Activated naive CD4-positive, alpha-beta T cell treated with anti-CD3 and anti-CD28 coated beads, Interleukin-2, amount 10 ng/mL, durations not matched to agents 7 days and 5 days (primary cell): ENCODE results near the gene EIF2D.

Source experiments
- CTCF ChIA-PET: fragments of 350-600 bp; sonication (Branson Sonifier 250); formaldehyde crosslinking; loops from one replicate; lab custom pipeline; 2021; ENCODE audit warnings: antibody characterized with exemption; lab: Charles Lee
- DNase-seq: peaks from one replicate; pipeline ENCODE4 v3.0.0-alpha.2; 2020
- H3K27ac Mint-ChIP-seq: one replicate; pipeline ENCODE4 v1.8.0; 2021; ENCODE audit warnings: mild to moderate bottlenecking, moderate library complexity, mixed read lengths
- H3K27me3 Mint-ChIP-seq: one replicate; pipeline ENCODE4 v1.8.0; 2021; ENCODE audit warnings: mild to moderate bottlenecking, mixed read lengths
- H3K36me3 Mint-ChIP-seq: one replicate; pipeline ENCODE4 v1.8.0; 2021; ENCODE audit warnings: mixed read lengths
- H3K4me1 Mint-ChIP-seq: one replicate; pipeline ENCODE4 v1.8.0; 2021; ENCODE audit warnings: mixed read lengths
- H3K4me3 Mint-ChIP-seq: one replicate; pipeline ENCODE4 v1.8.0; 2021; ENCODE audit warnings: mild to moderate bottlenecking, moderate library complexity, mixed read lengths
- H3K9me3 Mint-ChIP-seq: one replicate; pipeline ENCODE4 v1.8.0; 2021; ENCODE audit warnings: mixed read lengths

The EIF2D gene, protein sequence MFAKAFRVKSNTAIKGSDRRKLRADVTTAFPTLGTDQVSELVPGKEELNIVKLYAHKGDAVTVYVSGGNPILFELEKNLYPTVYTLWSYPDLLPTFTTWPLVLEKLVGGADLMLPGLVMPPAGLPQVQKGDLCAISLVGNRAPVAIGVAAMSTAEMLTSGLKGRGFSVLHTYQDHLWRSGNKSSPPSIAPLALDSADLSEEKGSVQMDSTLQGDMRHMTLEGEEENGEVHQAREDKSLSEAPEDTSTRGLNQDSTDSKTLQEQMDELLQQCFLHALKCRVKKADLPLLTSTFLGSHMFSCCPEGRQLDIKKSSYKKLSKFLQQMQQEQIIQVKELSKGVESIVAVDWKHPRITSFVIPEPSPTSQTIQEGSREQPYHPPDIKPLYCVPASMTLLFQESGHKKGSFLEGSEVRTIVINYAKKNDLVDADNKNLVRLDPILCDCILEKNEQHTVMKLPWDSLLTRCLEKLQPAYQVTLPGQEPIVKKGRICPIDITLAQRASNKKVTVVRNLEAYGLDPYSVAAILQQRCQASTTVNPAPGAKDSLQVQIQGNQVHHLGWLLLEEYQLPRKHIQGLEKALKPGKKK

GRCh38 chr1:206612129-206612876 is at the start of gene EIF2D:
EIF2D (minus strand) TSS chr1:206612465; CDS start chr1:206612342, 123 bp downstream.
- CTCF ChIA-PET = interaction anchor here (0.6 to 9.7 kb wide), 19 partner anchors 9 to 196 kb away, joined by 3 to 100 read pairs (median 4); partner anchors contain the start of genes DYRK3 and IKBKE
- peak; percentile 94 for DNase-seq

GRCh38 chr1:206661161-206661820 is 49.0 kb upstream of the EIF2D start:
- Mint-ChIP-seq H3K4me3 (no peak overlapping the region), H3K9me3 (no peaks in the 10 kb centered on the region), H3K27ac (no peak overlapping the region), H3K36me3 (no peaks in the 10 kb centered on the region), H3K4me1 (peaks cover 19% of the 10 kb centered on the region), H3K27me3 (peaks cover 87% of the 10 kb centered on the region)
- CTCF ChIA-PET = interaction anchor here (0.6 to 9.3 kb wide), 4 partner anchors 8 to 199 kb away, joined by 3 to 188 read pairs (median 3); partner anchors contain the start of gene DYRK3
- DNase-seq = no peak

More at GRCh38 chr1:206612129-206612876, at the start of gene EIF2D:
- no peaks in the 10 kb centered on the region for H3K9me3 Mint-ChIP-seq
- peak within 1 kb of the TSS; percentile 86 for H3K27ac Mint-ChIP-seq
- H3K4me3 Mint-ChIP-seq = peak within 1 kb of the TSS; percentile 81
- H3K36me3 Mint-ChIP-seq = peaks cover 13% of the 10 kb centered on the region
- peaks cover 30% of the 10 kb centered on the region for H3K4me1 Mint-ChIP-seq
- peaks cover 18% of the 10 kb centered on the region for H3K27me3 Mint-ChIP-seq

GRCh38 chr1:206660136-206660535 is 47.9 kb upstream of the EIF2D start:
- Mint-ChIP-seq H3K27me3 (peaks cover 83% of the 10 kb centered on the region), H3K27ac (no peak overlapping the region)

DNA sequence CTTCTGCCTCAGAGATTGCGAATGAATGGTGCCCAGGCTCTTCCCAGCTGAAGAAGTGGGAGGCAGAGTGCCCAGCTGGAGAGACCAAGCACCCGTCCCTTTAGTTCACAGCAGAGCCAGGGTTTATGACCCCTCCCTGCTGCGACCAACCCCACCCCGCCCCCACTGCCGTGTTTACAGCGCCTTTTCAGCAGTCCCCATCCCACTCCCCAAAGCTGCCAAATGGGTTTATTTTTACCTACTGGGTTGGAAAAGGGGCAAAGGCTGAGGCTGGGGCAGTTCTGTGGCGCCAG is 46.7 kb upstream of the EIF2D start:
- no peaks in the 10 kb centered on the region for H3K9me3 Mint-ChIP-seq
- no peak overlapping the region for H3K4me3 Mint-ChIP-seq
- CTCF ChIA-PET = interaction anchor here (0.6 to 5.2 kb wide), 24 partner anchors 9 to 323 kb away, joined by 3 to 39 read pairs (median 4); partner anchors contain the start of genes DYRK3 and IKBKE
- H3K27me3 Mint-ChIP-seq = peaks cover 73% of the 10 kb centered on the region
- H3K4me1 Mint-ChIP-seq = peaks cover 16% of the 10 kb centered on the region
- H3K27ac Mint-ChIP-seq = no peak overlapping the region
- no peaks in the 10 kb centered on the region for H3K36me3 Mint-ChIP-seq
- DNase-seq = no peak

More at GRCh38 chr1:206660136-206660535, 47.9 kb upstream of the EIF2D start:
- peaks cover 19% of the 10 kb centered on the region for H3K4me1 Mint-ChIP-seq
- no peaks in the 10 kb centered on the region for H3K36me3 Mint-ChIP-seq
- H3K4me3 Mint-ChIP-seq = no peak overlapping the region
- CTCF ChIA-PET = interaction anchor here (0.8 to 3.2 kb wide), 14 partner anchors 11 to 257 kb away, joined by 3 to 29 read pairs (median 4); partner anchors contain the start of genes DYRK3 and IKBKE
- no peaks in the 10 kb centered on the region for H3K9me3 Mint-ChIP-seq
- no peak for DNase-seq

- Mint-ChIP-seq H3K4me3 (no peak overlapping the region), H3K9me3 (no peaks in the 10 kb centered on the region), H3K27me3 (peaks cover 68% of the 10 kb centered on the region), H3K4me1 (peaks cover 12% of the 10 kb centered on the region), H3K36me3 (no peaks in the 10 kb centered on the region), H3K27ac (no peak overlapping the region)
- DNase-seq = peak; percentile 70
- CTCF ChIA-PET = interaction anchor here (0.6 to 5.2 kb wide), 27 partner anchors 9 to 324 kb away, joined by 3 to 39 read pairs (median 4); partner anchors contain the start of genes DYRK3 and IKBKE
Measured at GRCh38 chr1:206658264-206658980, 46.2 kb upstream of the EIF2D start.

DNA sequence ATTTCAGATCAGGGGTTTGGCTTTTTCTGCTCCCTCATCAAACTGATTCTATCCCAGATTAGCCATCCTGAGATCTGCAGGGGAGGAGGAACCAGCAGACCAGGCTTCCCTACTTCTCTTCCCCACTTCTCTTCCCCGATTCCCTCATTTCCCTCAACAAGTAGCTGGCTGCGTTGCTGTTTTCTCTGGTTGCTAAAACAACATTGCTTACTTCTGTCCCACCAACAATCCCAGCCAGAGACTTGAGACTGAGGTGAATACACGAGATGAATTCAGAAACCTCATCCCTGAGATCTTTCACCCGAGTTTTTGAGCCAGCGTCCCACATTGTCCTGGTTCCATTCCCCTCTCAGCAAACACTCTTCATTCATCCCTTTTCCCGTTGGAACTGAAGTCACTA is 45.5 kb upstream of the EIF2D start:
- Mint-ChIP-seq H3K4me3 (no peak overlapping the region), H3K36me3 (no peaks in the 10 kb centered on the region), H3K9me3 (no peaks in the 10 kb centered on the region), H3K27me3 (peaks cover 61% of the 10 kb centered on the region), H3K4me1 (peaks cover 10% of the 10 kb centered on the region), H3K27ac (no peak overlapping the region)
- DNase-seq = no peak
- CTCF ChIA-PET = interaction anchor here (0.8 to 5.2 kb wide), 18 partner anchors 9 to 306 kb away, joined by 3 to 39 read pairs (median 4); partner anchors contain the start of gene DYRK3

DNA sequence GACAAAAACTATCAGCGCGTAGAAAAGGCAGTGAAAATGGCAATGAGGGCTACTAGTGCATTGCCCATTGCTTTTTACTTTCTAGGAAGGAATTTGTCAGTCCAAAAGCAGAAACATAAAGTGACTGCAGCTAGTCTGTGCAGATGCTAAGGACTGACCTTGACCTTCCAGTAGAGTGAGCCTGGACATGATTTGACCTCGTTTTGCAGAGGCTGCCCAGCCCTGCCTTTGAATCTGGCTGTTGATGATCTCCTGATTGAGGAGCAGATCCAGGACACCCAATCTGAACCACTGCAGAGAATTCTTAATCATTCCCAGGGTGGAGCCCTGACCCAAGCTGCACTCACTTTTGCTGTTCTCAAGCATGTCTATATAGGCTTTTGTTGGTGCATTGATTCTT is 44.7 kb upstream of the EIF2D start:
- Mint-ChIP-seq H3K36me3 (no peaks in the 10 kb centered on the region), H3K9me3 (no peaks in the 10 kb centered on the region), H3K27me3 (peaks cover 53% of the 10 kb centered on the region), H3K4me1 (peaks cover 9% of the 10 kb centered on the region), H3K27ac (no peak overlapping the region), H3K4me3 (no peak overlapping the region)
- CTCF ChIA-PET = interaction anchor here (1.2 to 5.2 kb wide), 7 partner anchors 7 to 255 kb away, joined by 3 to 39 read pairs (median 6); partner anchors contain the start of gene IKBKE
- DNase-seq = no peak

DNA sequence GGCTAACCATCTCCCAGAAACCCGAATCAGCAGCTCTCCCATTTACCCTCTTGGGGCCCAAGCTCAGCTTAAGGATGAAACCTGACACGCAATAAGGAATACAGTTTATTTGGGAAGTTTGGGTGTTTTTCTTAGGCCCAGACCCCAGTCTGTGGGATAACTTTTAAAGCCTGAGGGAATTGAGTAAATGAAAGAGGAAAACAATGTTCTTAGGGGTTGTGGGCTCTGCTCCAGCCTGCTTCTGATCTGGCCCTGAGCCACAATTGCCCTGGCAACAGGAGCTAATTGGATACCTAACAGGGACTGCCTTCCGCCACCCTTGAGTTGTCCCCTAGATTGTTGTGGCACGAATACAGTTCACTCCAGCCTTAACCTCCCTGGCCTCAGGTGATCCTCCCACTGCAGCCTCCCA is 43.2 kb upstream of the EIF2D start:
- Mint-ChIP-seq H3K9me3 (no peaks in the 10 kb centered on the region), H3K4me1 (peaks cover 9% of the 10 kb centered on the region), H3K36me3 (no peaks in the 10 kb centered on the region), H3K4me3 (no peak overlapping the region), H3K27ac (no peak overlapping the region), H3K27me3 (peaks cover 45% of the 10 kb centered on the region)
- DNase-seq = no peak
- CTCF ChIA-PET = interaction anchor here (1.0 to 5.2 kb wide), 7 partner anchors 8 to 257 kb away, joined by 3 to 39 read pairs (median 4); partner anchors contain the start of genes DYRK3 and IKBKE

- Mint-ChIP-seq H3K27me3 (peaks cover 40% of the 10 kb centered on the region), H3K27ac (no peak overlapping the region), H3K9me3 (no peaks in the 10 kb centered on the region), H3K4me3 (no peak overlapping the region), H3K36me3 (no peaks in the 10 kb centered on the region), H3K4me1 (peaks cover 9% of the 10 kb centered on the region)
- no peak for DNase-seq
- CTCF ChIA-PET = interaction anchor here (0.6 to 5.2 kb wide), 4 partner anchors 9 to 175 kb away, joined by 4 to 39 read pairs (median 14); no protein-coding TSS in a partner anchor
Measured at GRCh38 chr1:206654828-206655227, 42.6 kb upstream of the EIF2D start.

- H3K4me1 Mint-ChIP-seq = peaks cover 9% of the 10 kb centered on the region
- no peak overlapping the region for H3K4me3 Mint-ChIP-seq
- no peak for DNase-seq
- CTCF ChIA-PET = interaction anchor here (0.6 to 2.7 kb wide), 6 partner anchors 10 to 175 kb away, joined by 3 to 22 read pairs (median 4); partner anchors contain the start of gene DYRK3
- no peak overlapping the region for H3K27ac Mint-ChIP-seq
- H3K36me3 Mint-ChIP-seq = no peaks in the 10 kb centered on the region
- H3K27me3 Mint-ChIP-seq = peaks cover 30% of the 10 kb centered on the region
- H3K9me3 Mint-ChIP-seq = no peaks in the 10 kb centered on the region
Measured at GRCh38 chr1:206653715-206654459, 41.6 kb upstream of the EIF2D start.

GRCh38 chr1:206651958-206652890 is 40.0 kb upstream of the EIF2D start:
- no peaks in the 10 kb centered on the region for H3K9me3 Mint-ChIP-seq
- H3K27me3 Mint-ChIP-seq = peaks cover 14% of the 10 kb centered on the region
- DNase-seq = no peak
- H3K4me1 Mint-ChIP-seq = no peaks in the 10 kb centered on the region
- no peak overlapping the region for H3K27ac Mint-ChIP-seq
- H3K4me3 Mint-ChIP-seq = no peak overlapping the region
- H3K36me3 Mint-ChIP-seq = no peaks in the 10 kb centered on the region
- CTCF ChIA-PET = interaction anchor here (5.6 kb wide), 1 partner anchor 18 kb away, joined by 24 read pairs; the partner anchor contains the start of gene DYRK3
